ENCODE data around the gene MBTPS1. TPM values are rescaled to one million over a fixed set of nuclear protein-coding genes. Genes with fewer than 3 reads are reported as not detected.

MBTPS1 gene
- total RNA-seq, 1 experiment from 2014 or later, result 130 TPM

DNA sequence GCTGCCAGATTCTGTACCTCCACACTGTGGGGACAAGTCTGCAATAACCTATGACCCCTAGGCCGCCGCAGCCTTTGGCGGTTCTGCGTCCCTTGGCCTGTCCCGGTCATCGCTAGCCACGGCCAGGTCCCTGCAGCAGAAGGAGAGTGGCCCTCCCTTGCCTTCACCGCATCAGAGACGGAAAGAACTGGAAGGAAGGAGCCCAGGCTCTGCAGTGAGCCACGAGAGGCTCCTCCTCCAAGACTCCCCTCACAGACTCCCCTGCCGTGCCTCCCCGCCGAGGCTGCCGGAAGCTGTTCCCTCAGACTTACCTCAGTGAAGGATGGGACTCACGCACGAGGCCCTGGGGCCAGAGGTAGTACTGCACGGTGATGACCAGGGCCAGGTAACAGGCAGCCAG lies 85.2 kb downstream of the MBTPS1 start:
- Mint-ChIP-seq H3K4me3 (ENCODE audit: low read depth, unreplicated experiment) (no peak overlapping the region), H3K27me3 (ENCODE audit: unreplicated experiment) (peaks cover 89% of the 10 kb centered on the region), H3K27ac (ENCODE audit: unreplicated experiment) (no peak overlapping the region), H3K4me1 (ENCODE audit: low read depth, unreplicated experiment) (no peaks in the 10 kb centered on the region), H3K36me3 (ENCODE audit: insufficient read depth, unreplicated experiment) (no peaks in the 10 kb centered on the region), H3K9me3 (ENCODE audit: low read depth, unreplicated experiment) (no peaks in the 10 kb centered on the region)
- no TSS peak for BruUV-seq (replicated peaks)
- intact Hi-C loops (cut with micrococcal nuclease; ENCODE audit: unreplicated experiment), result no loop called here
- no peak for DNase-seq
- CTCF ChIA-PET, result interaction anchor here (1.1 kb wide), 1 partner anchor 11 kb away, joined by 3 read pairs; the partner anchor contains the start of gene SLC38A8
- TF ChIP-seq, protein P1, sequence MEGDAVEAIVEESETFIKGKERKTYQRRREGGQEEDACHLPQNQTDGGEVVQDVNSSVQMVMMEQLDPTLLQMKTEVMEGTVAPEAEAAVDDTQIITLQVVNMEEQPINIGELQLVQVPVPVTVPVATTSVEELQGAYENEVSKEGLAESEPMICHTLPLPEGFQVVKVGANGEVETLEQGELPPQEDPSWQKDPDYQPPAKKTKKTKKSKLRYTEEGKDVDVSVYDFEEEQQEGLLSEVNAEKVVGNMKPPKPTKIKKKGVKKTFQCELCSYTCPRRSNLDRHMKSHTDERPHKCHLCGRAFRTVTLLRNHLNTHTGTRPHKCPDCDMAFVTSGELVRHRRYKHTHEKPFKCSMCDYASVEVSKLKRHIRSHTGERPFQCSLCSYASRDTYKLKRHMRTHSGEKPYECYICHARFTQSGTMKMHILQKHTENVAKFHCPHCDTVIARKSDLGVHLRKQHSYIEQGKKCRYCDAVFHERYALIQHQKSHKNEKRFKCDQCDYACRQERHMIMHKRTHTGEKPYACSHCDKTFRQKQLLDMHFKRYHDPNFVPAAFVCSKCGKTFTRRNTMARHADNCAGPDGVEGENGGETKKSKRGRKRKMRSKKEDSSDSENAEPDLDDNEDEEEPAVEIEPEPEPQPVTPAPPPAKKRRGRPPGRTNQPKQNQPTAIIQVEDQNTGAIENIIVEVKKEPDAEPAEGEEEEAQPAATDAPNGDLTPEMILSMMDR (IDR thresholded peaks at IDR 0.05; ENCODE audit: unreplicated experiment), result no peak

DNA sequence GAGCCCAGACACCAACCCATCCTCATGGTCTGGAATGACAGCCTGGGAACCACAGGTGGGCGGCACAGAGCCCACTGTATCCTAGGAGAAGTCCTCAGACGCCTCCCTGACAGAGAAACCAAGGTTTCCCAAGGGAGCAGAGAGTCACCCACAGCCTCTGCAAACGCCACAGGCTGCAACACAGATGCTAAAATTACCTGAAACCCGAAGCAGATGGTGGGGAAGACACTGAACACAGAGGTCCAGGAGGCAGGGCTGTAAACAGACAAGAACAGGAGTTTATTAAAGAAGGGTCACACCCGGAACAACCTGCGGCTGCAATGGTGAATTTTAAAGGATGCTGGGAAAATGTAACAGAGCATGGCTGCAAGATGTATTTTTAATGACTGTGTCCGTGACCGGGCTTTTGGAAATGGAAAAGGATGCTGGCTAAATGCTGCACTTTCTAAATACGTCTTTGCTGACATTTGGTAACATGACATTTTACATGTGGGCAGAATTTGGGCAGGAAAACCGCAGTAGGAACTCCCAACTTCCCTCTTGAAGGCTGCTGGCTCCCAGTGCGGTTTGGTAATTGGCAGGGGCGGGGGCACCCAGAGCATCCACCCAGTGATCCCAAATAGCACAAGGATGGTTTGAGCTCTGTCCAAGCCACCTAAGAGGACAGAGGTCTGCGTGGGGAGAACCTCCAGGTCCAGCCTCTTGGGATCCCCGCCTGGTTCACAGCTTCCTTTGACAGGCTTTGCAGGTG lies 87.3 kb downstream of the MBTPS1 start:
- Mint-ChIP-seq H3K4me1 (ENCODE audit: low read depth, unreplicated experiment) (no peaks in the 10 kb centered on the region), H3K27me3 (ENCODE audit: unreplicated experiment) (peaks cover 74% of the 10 kb centered on the region), H3K36me3 (ENCODE audit: insufficient read depth, unreplicated experiment) (no peaks in the 10 kb centered on the region), H3K4me3 (ENCODE audit: low read depth, unreplicated experiment) (no peak overlapping the region), H3K9me3 (ENCODE audit: low read depth, unreplicated experiment) (no peaks in the 10 kb centered on the region), H3K27ac (ENCODE audit: unreplicated experiment) (no peak overlapping the region)
- intact Hi-C loops (cut with micrococcal nuclease; ENCODE audit: unreplicated experiment), result no loop called here
- TF ChIP-seq, protein P1 (IDR thresholded peaks at IDR 0.05; ENCODE audit: unreplicated experiment), result no peak
- no TSS peak for BruUV-seq (replicated peaks)
- DNase-seq, result no peak
- CTCF ChIA-PET, result no interaction called here

DNA sequence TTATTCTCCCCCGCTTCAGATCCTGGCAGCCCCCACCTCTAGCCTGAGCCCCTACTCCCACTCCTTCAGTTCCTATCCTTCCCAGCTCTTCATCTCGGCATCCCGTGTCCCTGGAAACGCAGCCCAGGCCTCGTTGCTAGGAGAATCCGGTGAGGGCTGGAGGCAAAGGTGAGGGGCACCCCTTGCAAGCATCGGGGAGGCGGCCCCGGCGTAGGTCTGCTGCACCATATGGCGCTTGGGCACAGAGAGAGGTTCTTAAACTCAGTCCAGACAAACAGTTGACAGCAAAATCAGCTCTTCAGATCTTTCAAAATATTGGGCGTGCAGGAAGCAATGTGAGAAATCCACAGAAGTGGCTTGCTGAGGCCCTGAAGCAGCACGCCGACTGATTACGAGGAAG lies 89.1 kb downstream of the MBTPS1 start:
- Mint-ChIP-seq H3K36me3 (ENCODE audit: insufficient read depth, unreplicated experiment) (no peaks in the 10 kb centered on the region), H3K27ac (ENCODE audit: unreplicated experiment) (no peak overlapping the region), H3K9me3 (ENCODE audit: low read depth, unreplicated experiment) (no peaks in the 10 kb centered on the region), H3K4me3 (ENCODE audit: low read depth, unreplicated experiment) (no peak overlapping the region), H3K4me1 (ENCODE audit: low read depth, unreplicated experiment) (no peaks in the 10 kb centered on the region), H3K27me3 (ENCODE audit: unreplicated experiment) (peaks cover 72% of the 10 kb centered on the region)
- BruUV-seq (replicated peaks), result no TSS peak
- CTCF ChIA-PET, result interaction anchor here (0.7 kb wide), 1 partner anchor 32 kb away, joined by 6 read pairs; no protein-coding TSS in a partner anchor
- no peak for DNase-seq
- TF ChIP-seq, protein P1 (IDR thresholded peaks at IDR 0.05; ENCODE audit: unreplicated experiment), result no peak
- intact Hi-C loops (cut with micrococcal nuclease; ENCODE audit: unreplicated experiment), result no loop called here

DNA sequence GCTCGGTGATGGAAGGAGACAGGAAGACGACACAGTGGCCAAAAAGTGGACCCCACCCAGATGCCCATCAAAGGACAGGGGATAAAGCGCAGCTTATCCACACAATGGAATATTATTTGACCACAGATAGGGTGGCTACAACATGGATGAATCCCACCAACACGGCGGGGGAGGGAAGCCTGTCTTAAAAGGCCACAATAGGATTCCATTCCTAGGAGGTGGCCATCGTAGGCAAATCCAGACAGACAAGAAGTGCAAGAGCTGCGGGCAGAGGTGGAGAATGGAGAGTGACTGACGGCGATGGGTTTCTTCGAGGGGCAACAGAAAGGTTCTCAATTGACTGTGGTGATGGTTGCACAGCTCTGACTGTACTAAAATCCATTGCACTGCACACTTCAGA lies 90.1 kb downstream of the MBTPS1 start:
- peaks cover under 1% of the 10 kb centered on the region for H3K9me3 Mint-ChIP-seq (ENCODE audit: low read depth, unreplicated experiment)
- intact Hi-C loops (cut with micrococcal nuclease; ENCODE audit: unreplicated experiment), result no loop called here
- TF ChIP-seq, protein P1 (IDR thresholded peaks at IDR 0.05; ENCODE audit: unreplicated experiment), result no peak
- H3K36me3 Mint-ChIP-seq (ENCODE audit: insufficient read depth, unreplicated experiment), result no peaks in the 10 kb centered on the region
- no TSS peak for BruUV-seq (replicated peaks)
- no peak overlapping the region for H3K27ac Mint-ChIP-seq (ENCODE audit: unreplicated experiment)
- CTCF ChIA-PET, result no interaction called here
- DNase-seq, result no peak
- no peaks in the 10 kb centered on the region for H3K4me1 Mint-ChIP-seq (ENCODE audit: low read depth, unreplicated experiment)
- no peak overlapping the region for H3K4me3 Mint-ChIP-seq (ENCODE audit: low read depth, unreplicated experiment)
- peaks cover 78% of the 10 kb centered on the region for H3K27me3 Mint-ChIP-seq (ENCODE audit: unreplicated experiment)
